Iris pigment epithelial cell (primary cell): ENCODE measurements around the gene LTBP1.
A peak's percentile ranks its signal among the peaks of the same experiment; 100 is the strongest.
"Not testable (repeated sequence)": the region's sequence is repeated elsewhere in the genome, so short reads cannot be mapped to it uniquely, and the experiment has no call there.

Source experiments
- DNase-seq: peaks from one replicate; pipeline ENCODE4 v3.0.0-alpha.2; 2011; ENCODE audit warnings: low read depth

The LTBP1 gene

GRCh38 chr2:33225350-33225749 is 278.6 kb downstream of the LTBP1 start:
- DNase-seq = no peak

DNA sequence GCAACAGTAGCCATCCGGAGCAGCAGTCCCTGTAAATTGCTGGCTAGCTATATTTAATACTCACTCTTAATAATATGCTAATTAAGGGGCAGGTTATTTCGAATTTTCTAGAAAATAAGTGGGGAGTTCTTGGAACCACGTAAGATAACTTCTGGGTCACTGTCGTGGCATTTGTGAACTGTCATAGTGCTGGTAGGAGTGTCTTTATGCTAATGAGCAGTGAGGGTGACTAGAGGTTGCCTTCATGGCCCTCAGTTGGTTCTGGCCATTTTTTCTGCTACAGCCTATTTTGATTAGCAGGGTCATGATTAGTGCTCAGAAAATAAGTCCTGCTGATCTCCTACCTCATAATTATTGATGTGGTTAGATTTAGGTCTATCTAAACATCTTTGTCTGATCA is 279.8 kb downstream of the LTBP1 start:
- no peak for DNase-seq

- no peak for DNase-seq
Measured at GRCh38 chr2:33229646-33230045, 282.9 kb downstream of the LTBP1 start.

DNA sequence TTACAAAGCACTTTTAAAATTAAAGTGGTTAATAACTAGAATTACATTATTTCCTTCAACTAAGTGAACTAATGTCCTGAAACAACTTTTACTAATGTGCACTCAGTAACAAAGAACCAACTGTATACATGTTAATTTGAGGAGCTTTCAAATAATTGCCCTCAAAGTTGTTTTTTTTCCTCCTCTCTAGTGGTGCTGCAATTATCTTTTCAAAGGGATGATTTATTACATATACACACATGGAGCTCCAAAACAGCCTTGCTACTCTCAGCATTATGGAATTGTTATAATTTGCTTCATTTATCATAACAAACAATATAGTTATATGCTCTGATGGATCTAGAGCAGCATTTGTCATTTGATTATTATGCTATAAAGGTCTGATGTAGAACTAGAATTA is 283.4 kb downstream of the LTBP1 start:
- no peak for DNase-seq

- no peak for DNase-seq
Measured at GRCh38 chr2:33230842-33231241, 284.1 kb downstream of the LTBP1 start.

GRCh38 chr2:33235559-33235958 is 288.8 kb downstream of the LTBP1 start:
- not testable (repeated sequence) for DNase-seq

- peak; percentile 89 for DNase-seq
Measured at GRCh38 chr2:33236482-33237385, 290.0 kb downstream of the LTBP1 start.

- peak; percentile 93 for DNase-seq
Measured at GRCh38 chr2:33238111-33238510, 291.4 kb downstream of the LTBP1 start.

DNA sequence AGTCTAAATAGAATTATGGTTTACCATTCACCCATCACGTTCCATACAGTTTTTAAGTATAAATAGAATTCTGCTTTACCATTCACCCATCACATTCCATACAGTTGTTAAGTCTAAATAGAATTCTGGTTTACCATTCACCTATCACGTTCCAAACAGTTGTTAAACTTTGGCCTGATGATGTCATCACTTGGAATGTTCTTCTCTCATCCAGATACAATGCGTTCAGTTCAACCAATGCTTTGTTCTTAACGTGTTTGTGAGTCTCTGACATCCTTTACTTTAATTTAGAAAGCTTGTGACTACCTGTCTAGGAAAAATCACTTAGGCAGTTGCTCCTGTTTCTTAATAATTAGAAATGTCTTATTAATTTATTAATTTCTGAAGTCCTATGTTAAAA is 293.4 kb downstream of the LTBP1 start:
- DNase-seq = peak; percentile 88

- no peak for DNase-seq
Measured at GRCh38 chr2:33241072-33241471, 294.3 kb downstream of the LTBP1 start.

- peak; percentile 68 for DNase-seq
Measured at GRCh38 chr2:33241581-33241980, 294.8 kb downstream of the LTBP1 start.

DNA sequence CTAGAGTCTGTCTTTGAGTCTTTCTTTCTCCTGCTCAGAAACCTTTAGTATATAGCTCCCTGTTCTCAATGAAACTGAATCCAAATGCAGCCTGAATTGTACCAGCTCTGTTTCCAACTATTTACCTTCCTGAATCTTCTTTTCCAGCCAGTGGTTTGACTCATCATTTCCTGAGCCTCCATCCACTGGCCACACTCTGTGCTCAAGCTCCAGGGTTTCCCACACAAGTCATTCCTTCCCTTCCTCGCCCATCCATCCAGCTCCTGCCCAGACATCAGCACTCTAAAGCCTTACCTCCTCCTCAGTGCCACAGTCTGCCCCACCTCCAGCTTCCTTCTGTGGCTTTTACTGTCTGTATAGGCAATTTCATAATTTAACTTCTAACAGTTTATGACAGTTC is 296.1 kb downstream of the LTBP1 start:
- peak; percentile 86 for DNase-seq

DNA sequence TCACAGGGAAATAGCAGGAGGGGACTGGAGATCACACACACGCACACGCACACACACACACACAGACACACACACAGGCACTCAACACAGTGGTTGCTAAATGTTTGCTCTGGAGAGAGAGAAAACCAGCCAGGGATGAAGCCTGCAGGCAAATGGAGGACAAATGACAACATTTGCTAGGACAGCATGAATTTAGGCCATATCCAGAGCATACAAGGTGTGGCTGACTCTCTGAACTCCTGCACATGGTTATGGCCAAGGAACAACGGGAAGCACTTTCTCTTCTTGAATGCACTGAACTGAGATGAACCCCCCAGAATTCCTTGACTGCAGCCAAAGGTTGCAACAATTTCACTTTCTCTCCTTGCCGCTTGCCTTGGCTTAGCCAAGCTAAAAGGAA is 299.7 kb downstream of the LTBP1 start:
- DNase-seq = no peak

- no peak for DNase-seq
Measured at GRCh38 chr2:33247365-33247764, 300.6 kb downstream of the LTBP1 start.

DNA sequence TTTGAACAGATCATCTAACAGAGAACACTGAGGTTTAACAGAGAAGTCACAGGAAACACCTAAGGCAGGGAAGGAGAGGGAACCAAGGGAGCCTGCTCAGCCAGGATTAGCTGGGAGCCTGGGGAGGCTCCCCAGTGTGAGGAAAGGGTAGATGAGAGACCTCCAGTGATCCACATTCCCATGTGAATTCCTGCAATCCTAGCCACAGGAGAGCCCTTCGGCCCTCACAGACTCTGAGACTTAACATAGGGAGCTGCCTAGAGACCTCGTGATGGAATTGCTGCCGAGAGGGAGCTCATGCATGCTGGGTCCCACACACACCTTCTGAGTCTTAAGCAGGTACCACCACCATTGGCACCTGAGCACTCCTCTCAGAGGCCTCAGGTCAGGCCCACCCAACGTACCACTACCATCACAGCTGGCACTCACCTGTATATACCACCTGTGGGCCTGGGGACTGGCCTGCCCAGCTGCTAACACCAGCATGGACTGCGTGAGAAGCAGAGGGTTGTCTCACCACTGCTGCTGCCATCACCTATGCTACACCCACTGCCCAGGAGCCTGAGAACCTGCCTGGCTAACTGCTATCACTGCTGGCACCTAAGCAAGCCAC is 303.8 kb downstream of the LTBP1 start:
- DNase-seq = no peak

DNA sequence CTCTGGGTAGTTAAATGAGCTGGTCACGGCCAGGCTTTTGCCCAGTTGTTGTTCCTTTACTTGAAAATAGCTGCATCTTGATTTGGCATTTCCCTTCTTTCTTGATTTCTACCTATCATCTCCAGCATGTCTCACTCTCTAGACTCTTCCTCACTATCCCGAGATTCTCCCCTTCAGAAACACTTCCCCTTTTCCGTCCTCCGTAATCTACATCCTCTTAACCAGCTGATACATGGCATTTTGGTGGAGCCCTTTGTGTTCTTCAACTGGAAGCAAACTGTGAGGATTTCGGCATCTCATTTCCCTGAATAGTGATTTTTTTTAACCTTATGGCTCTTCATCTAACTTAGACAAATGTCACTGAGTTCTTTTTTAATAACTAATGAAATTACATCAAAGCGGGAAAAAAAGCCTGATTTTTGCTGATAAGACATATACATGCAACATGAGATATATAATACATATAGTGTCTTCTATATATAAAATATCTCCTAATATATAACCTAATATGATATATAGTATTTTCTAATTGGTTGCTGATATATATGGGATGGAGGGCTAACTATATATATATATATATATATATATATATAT is 309.5 kb downstream of the LTBP1 start:
- no peak for DNase-seq

GRCh38 chr2:33258387-33258786 is 311.6 kb downstream of the LTBP1 start:
- DNase-seq = no peak

- DNase-seq = no peak
Measured at GRCh38 chr2:33262097-33262496, 315.3 kb downstream of the LTBP1 start.

DNA sequence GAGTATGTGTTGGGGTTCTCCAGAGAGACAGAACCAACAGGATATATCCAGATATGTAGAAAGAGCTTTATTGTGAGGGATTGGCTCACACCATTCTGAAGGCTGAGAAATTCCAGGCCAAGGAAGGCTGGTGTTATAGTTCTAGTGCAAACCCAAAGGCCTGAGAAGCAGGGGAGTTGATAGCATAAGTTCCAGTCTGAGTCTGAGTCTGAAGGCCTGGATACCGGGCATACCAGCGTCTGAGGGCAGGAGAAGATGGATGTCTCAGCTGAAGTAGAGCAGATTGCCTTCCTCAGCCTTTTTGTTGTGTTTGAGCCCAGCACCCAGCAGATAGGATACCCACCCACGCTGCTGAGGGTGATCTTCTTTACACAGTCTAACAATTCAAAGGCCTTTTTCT is 318.0 kb downstream of the LTBP1 start:
- peak; percentile 31 for DNase-seq

DNA sequence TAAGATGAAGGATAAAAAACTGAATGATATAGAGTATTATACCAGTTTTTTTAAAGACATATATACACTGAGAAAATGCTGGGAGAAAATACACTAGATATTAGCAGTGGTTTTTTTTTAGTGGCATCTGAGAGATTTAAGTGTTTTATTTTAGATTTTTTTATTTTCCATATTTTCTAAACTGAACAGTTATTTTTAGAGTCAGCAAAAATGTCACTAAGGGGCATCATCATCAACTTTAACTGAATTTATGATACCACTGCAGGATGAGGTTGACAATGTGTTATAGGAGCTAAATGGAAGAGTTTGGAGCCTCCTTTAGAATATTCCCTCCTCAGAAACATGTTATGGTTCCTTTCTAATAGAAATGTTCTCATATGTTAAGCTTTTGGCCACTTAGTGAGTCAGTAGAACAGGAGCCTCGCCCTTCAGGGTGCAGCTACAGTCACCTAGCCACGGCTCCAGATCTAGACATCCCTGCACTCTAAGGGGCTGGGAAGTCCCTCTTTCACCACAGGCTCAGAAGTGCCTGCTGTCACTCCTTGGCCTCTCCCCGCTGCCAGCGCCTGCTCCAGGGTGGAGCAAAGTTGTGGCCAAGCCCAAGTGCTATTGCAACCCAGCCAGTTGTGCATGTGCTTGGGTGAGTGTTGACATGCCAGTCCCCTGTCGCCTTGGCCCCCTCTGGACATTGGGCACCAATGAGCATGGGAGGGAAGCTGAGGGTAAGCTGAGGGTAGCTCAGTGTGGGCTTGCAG is 319.0 kb downstream of the LTBP1 start:
- peak; percentile 43 for DNase-seq

- DNase-seq = no peak
Measured at GRCh38 chr2:33266467-33266866, 319.7 kb downstream of the LTBP1 start.

GRCh38 chr2:33267043-33267442 is 320.3 kb downstream of the LTBP1 start:
- DNase-seq = no peak
